ENCODE data around the gene POLR1E. TPM values are rescaled to one million over a fixed set of nuclear protein-coding genes. Genes with fewer than 3 reads are reported as not detected.

Gene POLR1E
- total RNA-seq, 1 experiment from 2014 or later: 45.8 TPM

- Histone ChIP-seq H4K91ac (ENCODE audit: insufficient read length, low read depth, low read length) (no peak overlapping the region), H3K18ac (ENCODE audit: insufficient read length, low read depth, low read length) (no peak overlapping the region), H3K79me2 (ENCODE audit: insufficient read depth, low read length) (no peaks in the 10 kb centered on the region), H2BK5ac (ENCODE audit: insufficient read length, low read length) (no peak overlapping the region), H4K20me1 (ENCODE audit: control insufficient read depth, insufficient read depth, insufficient read length) (no peaks in the 10 kb centered on the region), H3K56ac (ENCODE audit: insufficient read length, low read depth, low read length) (no peak overlapping the region), H3K23ac (ENCODE audit: insufficient read length, low read depth, low read length) (no peak overlapping the region), H4K8ac (replicated peaks; ENCODE audit: insufficient read length, low read depth, low read length) (no peak overlapping the region), H3K4ac (ENCODE audit: low read depth, low read length) (no peak overlapping the region), H2AFZ (ENCODE audit: low read length) (no peak overlapping the region), H3K23me2 (ENCODE audit: insufficient read length, low read depth, low read length, poor library complexity, severe bottlenecking) (no peaks in the 10 kb centered on the region), H2BK15ac (ENCODE audit: low read depth, low read length) (no peak overlapping the region), H2BK12ac (ENCODE audit: insufficient read length, low read depth, low read length) (no peak overlapping the region), H2AK5ac (ENCODE audit: insufficient read length, low read length) (no peak overlapping the region), H3K79me1 (ENCODE audit: insufficient read depth, low read depth, low read length, poor library complexity, severe bottlenecking) (no peaks in the 10 kb centered on the region), H3K14ac (ENCODE audit: insufficient read depth, low read length) (no peak overlapping the region), H2BK20ac (ENCODE audit: low read depth, low read length, poor library complexity, severe bottlenecking) (no peak overlapping the region), H3K9me3 (ENCODE audit: control insufficient read depth, low read depth, low read length) (no peaks in the 10 kb centered on the region), H3K9ac (ENCODE audit: extremely low read depth, insufficient read length, low read length) (no peak overlapping the region), H3K4me1 (ENCODE audit: insufficient read depth, low read length) (no peaks in the 10 kb centered on the region), H3K27me3 (ENCODE audit: insufficient read depth, low read length) (no peaks in the 10 kb centered on the region), H4K5ac (ENCODE audit: insufficient read length, low read depth, low read length) (no peak overlapping the region), H3T11ph (ENCODE audit: low read length) (no peak overlapping the region), H2BK120ac (ENCODE audit: low read depth, low read length, poor library complexity, severe bottlenecking) (no peak overlapping the region), H3K4me2 (ENCODE audit: insufficient read depth, insufficient read length, low read length) (no peak overlapping the region), H3K27ac (ENCODE audit: insufficient read length, low read depth, low read length) (no peak overlapping the region)
- Mint-ChIP-seq H3K4me1 (peaks cover 0 to 3% of the 10 kb centered on the region in 2 experiments; a peak in 1 of 4 replicates), H3K4me3 (no peak overlapping the region), H3K27me3 (ENCODE audit: low read depth) (no peaks in the 10 kb centered on the region), H3K9me3 (no peaks in the 10 kb centered on the region), H3K27ac (peak overlapping the region in 2 of 3 experiments; percentile 15 to 20; a peak in 2 of 7 replicates), H3K36me3 (ENCODE audit: insufficient read depth in 1 of 3, low read depth in 3 of 3) (peaks cover 12 to 40% (median 39%) of the 10 kb centered on the region in 3 experiments; a peak in 6 of 7 replicates)
- no CpG with 5 or more reads among the region's 10 CpGs for WGBS (ENCODE audit: extremely low coverage, insufficient read length, low lambda C conversion rate)
- no peak for TF ChIP-seq CTCF (conservative IDR thresholded peaks at IDR 0.05)
- no peak for DNase-seq
Measured at GRCh38 chr9:37534901-37535300, 49.2 kb downstream of the POLR1E start.
